Left ventricle myocardium inferior (tissue), 1 donor: ENCODE data around the gene FAM171A1. TPM values are rescaled to one million over a fixed set of nuclear protein-coding genes. Genes with fewer than 3 reads are reported as not detected.
A peak's percentile ranks its signal among the peaks of the same experiment; 100 is the strongest.

Experiments used
- DNase-seq: peaks from one replicate; pipeline ENCODE4 v3.0.0-alpha.2; 2020
- H3K27ac ChIP-seq: fragments of 200-600 bp; replicated peaks from 2 replicates; pipeline ENCODE4 v1.8.0; 2021
- H3K27me3 ChIP-seq: fragments of 200-600 bp; 2 replicates; pipeline ENCODE4 v1.8.0; 2021; ENCODE audit warnings: low read depth
- H3K36me3 ChIP-seq: fragments of 200-600 bp; 2 replicates; pipeline ENCODE4 v1.8.0; 2021
- H3K4me1 ChIP-seq: fragments of 200-600 bp; 2 replicates; pipeline ENCODE4 v1.8.0; 2021
- H3K4me3 ChIP-seq: fragments of 200-600 bp; 2 replicates; pipeline ENCODE4 v1.8.0; 2021; ENCODE audit warnings: mild to moderate bottlenecking, moderate library complexity
- H3K9me3 ChIP-seq: fragments of 200-600 bp; replicated peaks from 2 replicates; pipeline ENCODE4 v1.8.0; 2021
- intact Hi-C: fragments of 100-400 bp; cut with micrococcal nuclease; formaldehyde crosslinking; loops from one replicate; pipeline ENCODE4 v1.11.0; 2022
- total RNA-seq: library from RNA; stranded (reverse); fragmentation: NEBNext Ultra II Directional; extraction: Animal tissue kit (Norgen Biotek cat#: 25700); gene quantifications from one replicate; pipeline ENCODE4 v1.2.1, GENCODE V29; 2021
- TF ChIP-seq, protein P1 (sequence below): fragments of 200-600 bp; IDR thresholded peaks from 2 replicates; pipeline ENCODE4 v1.8.0; 2021; ENCODE audit warnings: antibody characterized with exemption, mild to moderate bottlenecking, borderline replicate concordance
- donor health status: DM: no; HTN: yes; CAD: no; lungs with severe emphysema.

The FAM171A1 gene
- total RNA-seq, 1 donor from 2014 or later, result 8.3 TPM

DNA sequence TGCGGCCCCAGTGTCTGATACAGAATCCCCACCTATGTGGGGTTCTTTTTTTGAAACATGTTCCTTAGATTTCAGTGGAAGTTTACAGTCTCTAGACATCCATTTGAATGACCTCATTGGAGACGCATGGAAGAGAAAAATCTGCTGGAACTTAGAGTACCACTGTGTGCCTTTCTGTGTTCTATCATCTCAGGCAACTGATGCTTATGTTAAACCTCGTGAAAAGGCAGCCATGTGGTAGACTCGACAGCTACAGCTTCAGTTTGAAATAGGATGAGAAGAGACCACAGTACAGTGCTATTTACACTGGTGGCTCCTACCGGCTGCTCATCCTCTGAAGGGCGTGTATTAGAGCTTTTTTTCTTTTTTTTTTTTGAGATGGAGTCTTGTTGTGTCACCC is 74.4 kb downstream of the FAM171A1 start:
- Histone ChIP-seq H3K27ac (no peak overlapping the region), H3K27me3 (no peaks in the 10 kb centered on the region), H3K4me1 (peaks cover 11% of the 10 kb centered on the region), H3K36me3 (no peaks in the 10 kb centered on the region), H3K9me3 (no peaks in the 10 kb centered on the region), H3K4me3 (no peak overlapping the region)
- no peak for DNase-seq
- intact Hi-C loops, result no loop called here
- TF ChIP-seq, protein P1, sequence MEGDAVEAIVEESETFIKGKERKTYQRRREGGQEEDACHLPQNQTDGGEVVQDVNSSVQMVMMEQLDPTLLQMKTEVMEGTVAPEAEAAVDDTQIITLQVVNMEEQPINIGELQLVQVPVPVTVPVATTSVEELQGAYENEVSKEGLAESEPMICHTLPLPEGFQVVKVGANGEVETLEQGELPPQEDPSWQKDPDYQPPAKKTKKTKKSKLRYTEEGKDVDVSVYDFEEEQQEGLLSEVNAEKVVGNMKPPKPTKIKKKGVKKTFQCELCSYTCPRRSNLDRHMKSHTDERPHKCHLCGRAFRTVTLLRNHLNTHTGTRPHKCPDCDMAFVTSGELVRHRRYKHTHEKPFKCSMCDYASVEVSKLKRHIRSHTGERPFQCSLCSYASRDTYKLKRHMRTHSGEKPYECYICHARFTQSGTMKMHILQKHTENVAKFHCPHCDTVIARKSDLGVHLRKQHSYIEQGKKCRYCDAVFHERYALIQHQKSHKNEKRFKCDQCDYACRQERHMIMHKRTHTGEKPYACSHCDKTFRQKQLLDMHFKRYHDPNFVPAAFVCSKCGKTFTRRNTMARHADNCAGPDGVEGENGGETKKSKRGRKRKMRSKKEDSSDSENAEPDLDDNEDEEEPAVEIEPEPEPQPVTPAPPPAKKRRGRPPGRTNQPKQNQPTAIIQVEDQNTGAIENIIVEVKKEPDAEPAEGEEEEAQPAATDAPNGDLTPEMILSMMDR, result no peak

DNA sequence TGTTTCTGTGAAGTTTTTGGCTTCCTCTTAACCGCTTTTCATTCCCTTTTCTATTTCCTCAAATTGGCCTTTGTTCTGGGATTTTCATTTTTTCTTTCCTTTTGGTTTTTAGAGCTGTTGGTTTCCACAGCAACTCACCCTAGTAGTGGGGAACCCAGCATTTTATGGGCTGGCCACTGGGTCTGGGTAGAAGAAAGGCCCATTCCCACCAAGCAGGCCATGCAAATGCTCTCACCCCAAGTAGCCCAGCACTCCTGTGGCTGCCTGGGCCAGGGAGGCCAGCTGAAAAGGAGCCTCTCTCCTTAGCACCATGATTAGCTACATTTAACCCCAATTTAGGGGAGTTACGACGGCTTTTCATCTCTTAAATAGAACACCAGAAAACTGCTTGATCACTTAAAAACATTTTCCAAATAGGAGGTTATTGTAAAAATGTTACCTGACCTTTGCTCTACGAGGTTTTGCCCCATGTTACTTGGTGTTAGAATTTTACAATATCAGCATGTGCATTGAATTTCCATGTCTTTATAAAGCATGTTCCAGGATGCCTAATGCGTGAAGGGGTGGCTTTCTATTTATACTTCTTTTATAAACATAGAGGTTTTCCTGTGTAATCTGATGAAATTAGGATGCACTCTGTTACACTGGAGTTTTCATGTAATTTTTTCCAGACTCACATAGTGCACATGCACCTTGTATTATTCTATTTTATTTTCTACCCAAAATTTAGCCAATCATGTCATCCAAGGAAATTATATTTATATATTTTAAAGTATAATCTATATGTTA is 75.4 kb downstream of the FAM171A1 start:
- no peaks in the 10 kb centered on the region for H3K36me3 ChIP-seq
- H3K27me3 ChIP-seq, result no peaks in the 10 kb centered on the region
- TF ChIP-seq, protein P1, result no peak
- peaks cover 11% of the 10 kb centered on the region for H3K4me1 ChIP-seq
- intact Hi-C loops, result no loop called here
- DNase-seq, result no peak
- no peak overlapping the region for H3K4me3 ChIP-seq
- H3K9me3 ChIP-seq, result no peaks in the 10 kb centered on the region
- peak overlapping the region; percentile 38 for H3K27ac ChIP-seq

DNA sequence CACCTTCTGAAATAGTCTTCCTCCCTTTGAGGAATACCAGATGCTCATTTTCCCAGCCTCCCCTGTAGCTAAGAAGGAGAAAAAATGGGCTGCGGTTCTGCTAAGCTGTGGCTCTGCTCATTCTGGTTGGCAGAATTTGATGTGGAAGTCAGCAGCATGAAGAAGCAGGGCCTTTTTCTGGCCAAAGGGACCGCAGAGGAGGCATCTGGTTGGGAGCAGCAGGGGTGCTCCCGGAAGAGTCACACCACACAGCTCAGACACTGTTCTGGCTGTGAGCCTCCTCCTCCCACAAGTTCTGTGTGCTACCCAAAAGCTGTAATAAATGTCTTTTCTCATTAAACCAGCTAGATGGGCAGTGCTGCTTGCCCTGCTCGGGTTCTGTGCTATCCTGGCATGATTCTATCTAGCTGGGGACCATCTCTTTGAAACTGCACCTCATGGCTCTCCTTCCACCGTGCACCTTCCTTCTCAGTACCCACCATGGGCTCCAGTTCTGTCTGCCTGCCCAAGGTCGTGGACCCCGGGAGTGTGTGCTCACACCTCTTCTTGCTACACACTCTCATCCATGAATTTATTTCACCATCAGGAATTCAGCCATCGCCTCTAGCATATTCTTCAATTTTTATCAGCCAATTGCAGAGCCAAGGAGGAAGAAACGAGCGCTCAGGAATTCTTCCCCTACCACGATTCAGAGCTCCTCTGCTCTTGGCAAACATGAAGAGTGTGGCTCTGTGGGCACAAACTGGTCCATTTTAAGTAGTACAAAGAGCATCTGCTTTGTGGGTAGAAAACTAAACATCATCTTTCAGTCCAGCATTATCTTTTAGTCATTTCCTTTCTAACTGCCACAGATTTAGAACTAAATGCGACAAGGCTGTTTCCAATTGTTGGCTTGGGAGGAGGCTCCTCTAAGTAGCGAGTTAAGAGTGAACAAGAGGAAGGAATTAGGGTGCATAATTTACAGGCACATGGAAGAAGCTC is 76.9 kb downstream of the FAM171A1 start:
- Histone ChIP-seq H3K36me3 (no peaks in the 10 kb centered on the region), H3K4me1 (peaks cover 11% of the 10 kb centered on the region), H3K4me3 (no peak overlapping the region), H3K27me3 (no peaks in the 10 kb centered on the region), H3K27ac (peak overlapping the region; percentile 66), H3K9me3 (no peaks in the 10 kb centered on the region)
- TF ChIP-seq, protein P1, result no peak
- intact Hi-C loops, result no loop called here
- DNase-seq, result no peak

DNA sequence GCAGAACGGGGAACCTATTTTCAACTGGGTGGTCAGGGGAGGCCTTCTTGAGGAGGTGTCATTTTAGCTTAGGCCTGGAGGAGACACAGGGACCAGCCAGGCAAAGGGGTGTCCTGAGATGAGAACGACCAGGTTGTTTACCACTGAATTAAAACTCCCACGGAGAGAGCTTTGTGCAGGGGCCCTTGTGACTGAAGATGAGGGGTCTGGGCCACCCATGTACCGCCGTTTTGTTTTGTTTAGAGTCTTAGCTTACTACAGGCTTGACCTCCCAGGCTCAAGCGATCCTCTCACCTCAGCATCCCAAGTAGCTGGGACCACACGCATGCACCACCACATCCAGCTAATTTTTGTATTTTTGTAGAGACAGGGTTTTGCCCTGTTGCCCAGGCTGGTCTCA is 80.4 kb downstream of the FAM171A1 start:
- intact Hi-C loops, result no loop called here
- Histone ChIP-seq H3K4me3 (no peak overlapping the region), H3K9me3 (no peaks in the 10 kb centered on the region), H3K36me3 (no peaks in the 10 kb centered on the region), H3K27me3 (no peaks in the 10 kb centered on the region), H3K27ac (no peak overlapping the region), H3K4me1 (peaks cover 11% of the 10 kb centered on the region)
- DNase-seq, result no peak
- TF ChIP-seq, protein P1, result no peak

DNA sequence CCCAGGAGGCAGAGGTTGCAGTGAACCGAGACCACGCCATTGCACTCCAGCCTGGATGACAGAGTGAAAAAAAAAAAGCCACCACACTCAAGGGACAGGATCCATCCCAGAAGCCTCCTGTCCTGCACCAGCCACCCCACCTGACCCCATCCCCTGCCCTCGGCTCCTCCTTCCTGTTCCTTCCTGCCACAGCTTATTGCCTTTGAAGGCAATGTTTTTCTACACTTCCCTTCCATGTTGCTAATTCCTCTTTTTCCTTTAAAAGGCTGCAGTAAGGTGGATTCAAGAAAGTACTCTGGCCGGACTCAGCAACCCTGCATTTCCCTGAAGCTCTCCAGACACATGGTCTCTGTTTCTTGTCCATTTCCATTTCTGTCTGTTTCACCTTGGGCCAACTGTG is 80.9 kb downstream of the FAM171A1 start:
- Histone ChIP-seq H3K4me3 (no peak overlapping the region), H3K36me3 (no peaks in the 10 kb centered on the region), H3K9me3 (no peaks in the 10 kb centered on the region), H3K27ac (no peak overlapping the region), H3K27me3 (no peaks in the 10 kb centered on the region), H3K4me1 (peaks cover 9% of the 10 kb centered on the region)
- intact Hi-C loops, result no loop called here
- TF ChIP-seq, protein P1, result no peak
- no peak for DNase-seq
